Calu3 (cell line): ENCODE measurements around the gene SFSWAP. TPM values are rescaled to one million over a fixed set of nuclear protein-coding genes. Genes with fewer than 3 reads are reported as not detected.

Experiments used
- BruUV-seq: library from RNA; stranded (reverse); fragments of 400-500 nt; replicated peaks from 2 replicates; lab custom pipeline; 2021; lab: Mats Ljungman, UMichigan
- CTCF ChIA-PET: fragments of 300-600 bp; sonication (Branson Sonifier 250); formaldehyde crosslinking; loops from one replicate; lab custom pipeline; 2022; ENCODE audit warnings: antibody characterized with exemption; lab: Charles Lee
- DNase-seq: peaks from one replicate; pipeline ENCODE4 v3.0.0; 2022
- H3K27ac Mint-ChIP-seq: one replicate; pipeline ENCODE4 v1.8.0; 2022; ENCODE audit warnings: mixed read lengths; ENCODE audit not compliant: unreplicated experiment
- H3K27me3 Mint-ChIP-seq: one replicate; pipeline ENCODE4 v1.8.0; 2022; ENCODE audit warnings: mixed read lengths; ENCODE audit not compliant: unreplicated experiment
- H3K36me3 Mint-ChIP-seq: one replicate; pipeline ENCODE4 v1.8.0; 2022; ENCODE audit warnings: mild to moderate bottlenecking, moderate library complexity, mixed read lengths; ENCODE audit not compliant: insufficient read depth, unreplicated experiment
- H3K4me1 Mint-ChIP-seq: one replicate; pipeline ENCODE4 v1.8.0; 2022; ENCODE audit warnings: mild to moderate bottlenecking, low read depth, mixed read lengths; ENCODE audit not compliant: unreplicated experiment
- H3K4me3 Mint-ChIP-seq: one replicate; pipeline ENCODE4 v1.8.0; 2022; ENCODE audit warnings: mild to moderate bottlenecking, low read depth, moderate library complexity, mixed read lengths; ENCODE audit not compliant: unreplicated experiment
- H3K9me3 Mint-ChIP-seq: one replicate; pipeline ENCODE4 v1.8.0; 2022; ENCODE audit warnings: low read depth, mixed read lengths; ENCODE audit not compliant: unreplicated experiment
- intact Hi-C: fragments of 100-400 bp; cut with micrococcal nuclease; formaldehyde crosslinking; loops from one replicate; pipeline ENCODE4 v1.10.0; 2022; ENCODE audit not compliant: unreplicated experiment
- total RNA-seq: library from RNA; stranded (reverse); gene quantifications from 2 replicates; pipeline ENCODE4 v1.2.3, GENCODE V29; 2022
- TF ChIP-seq, protein P1 (sequence below): fragments of 200-600 bp; IDR thresholded peaks from one replicate; pipeline ENCODE4 v1.8.0; 2022; ENCODE audit warnings: antibody characterized with exemption; ENCODE audit not compliant: unreplicated experiment

The SFSWAP gene
- total RNA-seq, 1 experiment from 2014 or later, result 68.4 TPM

DNA sequence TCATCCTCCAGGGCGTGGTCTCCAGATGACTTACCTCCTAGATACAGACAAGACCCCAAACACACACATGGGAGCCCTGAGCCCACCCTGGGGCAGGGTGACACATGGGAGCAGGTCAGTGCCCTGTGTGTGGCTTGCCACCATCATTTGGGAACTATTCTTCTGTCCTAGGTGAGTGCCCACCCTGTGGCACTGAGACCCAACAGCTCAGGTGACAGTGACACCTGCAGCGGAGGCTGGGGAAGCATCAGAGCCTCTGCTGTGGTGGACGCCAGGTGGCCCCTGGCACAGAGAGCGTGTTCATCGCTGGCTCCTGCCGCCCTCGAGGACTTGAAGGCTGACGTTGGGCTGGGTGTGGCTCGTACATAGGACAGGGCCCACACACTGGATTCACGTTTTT lies 23.0 kb downstream of the SFSWAP start:
- intact Hi-C loops, result no loop called here
- peaks cover 28% of the 10 kb centered on the region for H3K4me1 Mint-ChIP-seq
- H3K4me3 Mint-ChIP-seq, result no peak overlapping the region
- CTCF ChIA-PET, result no interaction called here
- TF ChIP-seq, protein P1, sequence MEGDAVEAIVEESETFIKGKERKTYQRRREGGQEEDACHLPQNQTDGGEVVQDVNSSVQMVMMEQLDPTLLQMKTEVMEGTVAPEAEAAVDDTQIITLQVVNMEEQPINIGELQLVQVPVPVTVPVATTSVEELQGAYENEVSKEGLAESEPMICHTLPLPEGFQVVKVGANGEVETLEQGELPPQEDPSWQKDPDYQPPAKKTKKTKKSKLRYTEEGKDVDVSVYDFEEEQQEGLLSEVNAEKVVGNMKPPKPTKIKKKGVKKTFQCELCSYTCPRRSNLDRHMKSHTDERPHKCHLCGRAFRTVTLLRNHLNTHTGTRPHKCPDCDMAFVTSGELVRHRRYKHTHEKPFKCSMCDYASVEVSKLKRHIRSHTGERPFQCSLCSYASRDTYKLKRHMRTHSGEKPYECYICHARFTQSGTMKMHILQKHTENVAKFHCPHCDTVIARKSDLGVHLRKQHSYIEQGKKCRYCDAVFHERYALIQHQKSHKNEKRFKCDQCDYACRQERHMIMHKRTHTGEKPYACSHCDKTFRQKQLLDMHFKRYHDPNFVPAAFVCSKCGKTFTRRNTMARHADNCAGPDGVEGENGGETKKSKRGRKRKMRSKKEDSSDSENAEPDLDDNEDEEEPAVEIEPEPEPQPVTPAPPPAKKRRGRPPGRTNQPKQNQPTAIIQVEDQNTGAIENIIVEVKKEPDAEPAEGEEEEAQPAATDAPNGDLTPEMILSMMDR, result no peak
- H3K36me3 Mint-ChIP-seq, result peaks cover 61% of the 10 kb centered on the region
- H3K27ac Mint-ChIP-seq, result no peak overlapping the region
- no peaks in the 10 kb centered on the region for H3K27me3 Mint-ChIP-seq
- no peaks in the 10 kb centered on the region for H3K9me3 Mint-ChIP-seq
- BruUV-seq, result no TSS peak
- no peak for DNase-seq

DNA sequence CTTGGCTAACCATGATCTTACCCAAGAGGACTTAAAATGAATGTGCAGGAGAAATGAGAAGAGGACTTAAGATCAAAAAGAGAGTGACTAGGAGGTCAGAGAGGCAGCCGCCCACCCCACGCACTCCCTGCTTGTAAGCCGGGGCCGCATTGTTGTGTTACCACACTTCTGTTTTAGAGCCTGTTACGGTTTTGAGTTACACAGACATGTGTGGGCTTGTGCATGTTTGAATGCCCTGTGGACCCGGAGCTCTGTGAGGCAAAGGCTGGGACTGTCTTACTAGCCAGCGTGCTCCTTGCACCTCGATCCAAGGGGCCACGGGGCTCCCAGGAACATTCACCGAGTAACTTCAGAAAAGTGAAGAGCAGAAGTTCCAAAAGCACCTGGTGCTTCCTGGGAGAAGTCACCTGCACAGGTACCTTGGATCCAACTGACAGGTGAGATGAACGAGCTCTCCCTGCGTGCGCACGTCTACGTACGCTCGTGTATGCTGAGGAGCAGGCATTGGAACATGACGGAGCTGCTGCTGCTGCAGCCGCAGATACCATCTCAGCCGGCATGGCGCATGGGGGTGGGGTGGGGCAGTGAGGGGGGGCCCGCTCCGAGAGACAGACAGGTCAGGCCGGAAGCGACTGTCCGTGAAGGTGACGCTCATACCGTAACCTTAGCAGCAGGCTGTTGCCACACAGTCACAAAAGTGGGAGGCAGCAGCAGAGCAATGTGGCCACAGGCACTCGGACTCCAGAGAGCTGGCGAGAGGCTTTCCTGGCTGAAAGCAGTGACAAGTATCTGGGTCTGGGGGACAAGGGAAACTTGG lies 23.7 kb downstream of the SFSWAP start:
- H3K27me3 Mint-ChIP-seq, result no peaks in the 10 kb centered on the region
- intact Hi-C loops, result no loop called here
- BruUV-seq, result no TSS peak
- no peak for DNase-seq
- peaks cover 28% of the 10 kb centered on the region for H3K4me1 Mint-ChIP-seq
- peaks cover 59% of the 10 kb centered on the region for H3K36me3 Mint-ChIP-seq
- H3K27ac Mint-ChIP-seq, result no peak overlapping the region
- CTCF ChIA-PET, result no interaction called here
- TF ChIP-seq, protein P1, result no peak
- H3K9me3 Mint-ChIP-seq, result no peaks in the 10 kb centered on the region
- H3K4me3 Mint-ChIP-seq, result no peak overlapping the region

DNA sequence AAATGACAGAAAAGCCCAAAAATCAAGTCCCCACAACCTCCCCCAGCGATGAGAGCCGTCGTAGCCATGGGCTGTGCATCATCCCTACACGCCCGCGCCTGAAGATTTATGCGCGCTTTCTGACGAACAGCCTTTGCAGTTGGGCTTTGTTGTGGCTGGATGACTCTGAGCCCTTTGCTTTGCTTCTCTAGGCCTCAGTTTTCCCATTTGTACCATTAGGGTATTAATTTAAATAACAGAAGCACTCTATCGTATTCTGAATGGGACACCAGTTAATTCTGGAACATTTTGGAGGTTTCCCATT lies 24.2 kb downstream of the SFSWAP start:
- H3K36me3 Mint-ChIP-seq, result peaks cover 59% of the 10 kb centered on the region
- intact Hi-C loops, result no loop called here

DNA sequence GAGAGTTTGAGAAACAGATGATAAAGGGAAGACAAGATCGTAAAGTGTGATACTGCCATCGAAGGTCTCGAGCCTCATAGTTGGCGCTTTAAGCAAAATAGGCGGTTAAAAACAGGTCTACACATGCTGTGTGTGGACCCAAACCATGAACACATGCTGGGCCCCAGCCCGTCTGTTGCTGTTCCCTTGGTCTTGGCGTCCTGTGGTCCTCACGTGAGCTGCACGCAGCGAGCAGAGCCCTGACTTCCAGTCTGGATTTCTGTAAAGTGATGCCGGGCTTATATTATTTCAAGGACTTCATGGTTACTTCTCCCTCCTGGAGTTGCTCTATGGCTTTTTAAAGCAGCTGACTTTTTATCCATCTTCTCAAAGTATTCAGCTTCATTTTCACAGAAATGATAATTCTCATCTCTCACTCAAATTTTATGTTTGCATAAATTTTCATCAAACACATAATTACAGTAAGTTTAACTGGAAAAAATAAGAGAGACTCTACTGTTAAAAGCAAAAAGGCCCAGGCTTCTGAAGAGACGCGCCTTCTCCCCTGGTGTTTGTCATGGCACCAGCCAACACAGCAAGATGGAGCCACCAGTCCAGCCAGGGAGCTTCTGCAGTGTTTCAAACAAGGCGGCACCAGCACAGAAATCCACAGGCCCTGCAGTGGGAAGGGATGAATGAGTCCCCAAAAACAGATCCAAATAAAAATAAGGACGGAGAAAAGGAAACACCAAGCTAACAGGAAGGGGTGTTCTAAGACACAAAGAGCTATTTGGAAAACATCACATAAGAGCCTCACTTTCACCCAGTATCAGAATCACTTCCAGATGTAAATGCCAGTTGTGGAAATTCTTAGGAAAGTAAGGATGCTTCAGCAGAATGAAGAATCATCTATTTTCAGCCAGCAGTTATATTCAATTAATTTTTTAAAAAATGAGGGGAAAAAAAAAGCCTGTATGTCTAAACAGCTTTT lies 24.9 kb downstream of the SFSWAP start:
- peaks cover 28% of the 10 kb centered on the region for H3K4me1 Mint-ChIP-seq
- BruUV-seq, result no TSS peak
- H3K27me3 Mint-ChIP-seq, result no peaks in the 10 kb centered on the region
- intact Hi-C loops, result no loop called here
- no peaks in the 10 kb centered on the region for H3K9me3 Mint-ChIP-seq
- H3K4me3 Mint-ChIP-seq, result peak overlapping the region; percentile 63
- CTCF ChIA-PET, result interaction anchor here (0.6 kb wide), 1 partner anchor 54 kb away, joined by 4 read pairs; no protein-coding TSS in a partner anchor
- TF ChIP-seq, protein P1, result no peak
- peak overlapping the region; percentile 73 for H3K27ac Mint-ChIP-seq
- H3K36me3 Mint-ChIP-seq, result peaks cover 62% of the 10 kb centered on the region
- DNase-seq, result no peak

More for the DNA sequence above, 24.2 kb downstream of the SFSWAP start:
- no peak for DNase-seq
- Mint-ChIP-seq H3K27ac (no peak overlapping the region), H3K4me1 (peaks cover 28% of the 10 kb centered on the region), H3K4me3 (no peak overlapping the region), H3K27me3 (no peaks in the 10 kb centered on the region), H3K9me3 (no peaks in the 10 kb centered on the region)
- CTCF ChIA-PET, result no interaction called here
- TF ChIP-seq, protein P1, result no peak
- BruUV-seq, result no TSS peak
